Peyer's patch (tissue), 4 donors: ENCODE results near the gene RAD51B. TPM values are rescaled to one million over a fixed set of nuclear protein-coding genes. Genes with fewer than 3 reads are reported as not detected.

ENCODE experiments used
- DNase-seq, 3 donors: peaks; one replicate each; pipeline ENCODE4 v3.0.0-alpha.2; 2017 to 2019
- H3K27ac ChIP-seq, 4 donors: fragments of 200-600 bp; sonication (generic); one replicate each; pipeline ENCODE4 v1.5.1; 2016 to 2019
- H3K27me3 ChIP-seq, 2 donors: fragments of 200-600 bp; sonication (generic); one replicate each; pipeline ENCODE4 v1.5.1; 2019
- H3K36me3 ChIP-seq, 3 donors: fragments of 200-600 bp; sonication (generic); one replicate each; pipeline ENCODE4 v1.5.1; 2016 to 2019
- H3K4me1 ChIP-seq, 4 donors: fragments of 200-600 bp; sonication (generic); one replicate each; pipeline ENCODE4 v1.5.1; 2016 to 2019
- H3K4me3 ChIP-seq, 4 donors: fragments of 200-600 bp; sonication (generic); 1 replicate in 3 of 4; 2 replicates in 1 of 4; pipeline ENCODE4 v1.5.1; 2016 to 2019; ENCODE audit warnings: mild to moderate bottlenecking in 1 of 4
- H3K9me3 ChIP-seq, 4 donors: fragments of 200-600 bp; sonication (generic); one replicate each; pipeline ENCODE4 v1.5.1; 2016 to 2019; ENCODE audit warnings: mild to moderate bottlenecking in 1 of 4
- CTCF ChIP-seq, 6 experiments: fragments of 450-650 bp in 4 of 6; fragments of 200-600 bp in 2 of 6; sonication (generic) in 1 of 6; IDR thresholded peaks; one replicate each; pipeline ENCODE4 v1.5.1; 2017 to 2019; ENCODE audit warnings: antibody characterized with exemption in 6 of 6, mild to moderate bottlenecking in 3 of 6, moderate library complexity in 1 of 6
- POLR2A ChIP-seq, 2 donors: fragments of 450-650 bp; IDR thresholded peaks; one replicate each; pipeline ENCODE4 v1.5.1; 2017; ENCODE audit warnings: antibody characterized with exemption in 2 of 2, mild to moderate bottlenecking in 2 of 2, moderate library complexity in 2 of 2
- total RNA-seq, 4 donors: library from RNA; depleted of rRNA; stranded (reverse); fragments of >200 nt; gene quantifications; one replicate each; pipeline ENCODE4 v1.1.0, GENCODE V29; 2016

The RAD51B gene
- total RNA-seq, 4 donors from 2014 or later: 12.6 to 103 (median 33.1) TPM

GRCh38 chr14:68325267-68325807 lies 505.8 kb downstream of the RAD51B start:
- Histone ChIP-seq H3K27ac (no peak overlapping the region), H3K4me1 (no peaks in the 10 kb centered on the region), H3K27me3 (no peaks in the 10 kb centered on the region), H3K36me3 (no peaks in the 10 kb centered on the region), H3K4me3 (no peak overlapping the region), H3K9me3 (no peaks in the 10 kb centered on the region)
- TF ChIP-seq POLR2A (IDR thresholded peaks at IDR 0.05): no peak
- TF ChIP-seq CTCF (IDR thresholded peaks at IDR 0.05): no peak
- no peak for DNase-seq

GRCh38 chr14:68327231-68327630 lies 507.7 kb downstream of the RAD51B start:
- H3K27ac ChIP-seq: peak overlapping the region in 1 of 4 donors; percentile 42
- no peak for DNase-seq
- H3K36me3 ChIP-seq: no peaks in the 10 kb centered on the region
- H3K4me1 ChIP-seq: no peaks in the 10 kb centered on the region
- no peaks in the 10 kb centered on the region for H3K9me3 ChIP-seq
- no peak for TF ChIP-seq POLR2A (IDR thresholded peaks at IDR 0.05)
- no peak for TF ChIP-seq CTCF (IDR thresholded peaks at IDR 0.05)
- no peak overlapping the region for H3K4me3 ChIP-seq
- H3K27me3 ChIP-seq: no peaks in the 10 kb centered on the region

- Histone ChIP-seq H3K27ac (no peak overlapping the region), H3K36me3 (no peaks in the 10 kb centered on the region), H3K4me1 (no peaks in the 10 kb centered on the region), H3K4me3 (no peak overlapping the region), H3K27me3 (no peaks in the 10 kb centered on the region), H3K9me3 (no peaks in the 10 kb centered on the region)
- DNase-seq: no peak
- TF ChIP-seq CTCF (IDR thresholded peaks at IDR 0.05): no peak
- no peak for TF ChIP-seq POLR2A (IDR thresholded peaks at IDR 0.05)
Observed at GRCh38 chr14:68328509-68328908, 508.9 kb downstream of the RAD51B start.

GRCh38 chr14:68331426-68331825 lies 511.8 kb downstream of the RAD51B start:
- H3K4me1 ChIP-seq: no peaks in the 10 kb centered on the region
- H3K4me3 ChIP-seq: no peak overlapping the region
- no peak for TF ChIP-seq POLR2A (IDR thresholded peaks at IDR 0.05)
- TF ChIP-seq CTCF (IDR thresholded peaks at IDR 0.05): no peak
- no peaks in the 10 kb centered on the region for H3K36me3 ChIP-seq
- H3K9me3 ChIP-seq: no peaks in the 10 kb centered on the region
- no peaks in the 10 kb centered on the region for H3K27me3 ChIP-seq
- H3K27ac ChIP-seq: no peak overlapping the region
- DNase-seq: no peak

- TF ChIP-seq POLR2A (IDR thresholded peaks at IDR 0.05) (no peak), CTCF (IDR thresholded peaks at IDR 0.05) (no peak)
- Histone ChIP-seq H3K27me3 (no peaks in the 10 kb centered on the region), H3K4me1 (no peaks in the 10 kb centered on the region), H3K36me3 (no peaks in the 10 kb centered on the region), H3K27ac (no peak overlapping the region), H3K4me3 (no peak overlapping the region), H3K9me3 (no peaks in the 10 kb centered on the region)
- no peak for DNase-seq
Observed at GRCh38 chr14:68331991-68332390, 512.4 kb downstream of the RAD51B start.

GRCh38 chr14:68333262-68333661 lies 513.7 kb downstream of the RAD51B start:
- Histone ChIP-seq H3K4me1 (no peaks in the 10 kb centered on the region), H3K27me3 (no peaks in the 10 kb centered on the region), H3K36me3 (no peaks in the 10 kb centered on the region), H3K4me3 (no peak overlapping the region), H3K9me3 (no peaks in the 10 kb centered on the region), H3K27ac (no peak overlapping the region)
- DNase-seq: no peak
- TF ChIP-seq POLR2A (IDR thresholded peaks at IDR 0.05): no peak
- no peak for TF ChIP-seq CTCF (IDR thresholded peaks at IDR 0.05)
